Measurements from ENCODE around the gene MBNL1. TPM values are rescaled to one million over a fixed set of nuclear protein-coding genes. Genes with fewer than 3 reads are reported as not detected.
A peak's percentile ranks its signal among the peaks of the same experiment; 100 is the strongest.

Gene MBNL1
- total RNA-seq, 4 donors from 2014 or later: 261 to 429 (median 389) TPM

GRCh38 chr3:152379415-152380042, 110.8 kb downstream of the MBNL1 start:
- Histone ChIP-seq H3K4me3 (no peak overlapping the region), H3K36me3 (peaks cover 0 to 11% (median 0%) of the 10 kb centered on the region in 3 donors), H3K9me3 (no peaks in the 10 kb centered on the region), H3K27me3 (no peaks in the 10 kb centered on the region), H3K4me1 (peaks cover 0 to 45% (median 16%) of the 10 kb centered on the region in 4 donors), H3K27ac (peak overlapping the region in 2 of 4 donors; percentile 5 to 8)
- DNase-seq: no peak
- no peak for TF ChIP-seq POLR2A (IDR thresholded peaks at IDR 0.05)
- TF ChIP-seq CTCF (IDR thresholded peaks at IDR 0.05): no peak

- Histone ChIP-seq H3K4me1 (peaks cover 0 to 45% (median 18%) of the 10 kb centered on the region in 4 donors), H3K4me3 (no peak overlapping the region), H3K27me3 (no peaks in the 10 kb centered on the region), H3K36me3 (peaks cover 0 to 11% (median 0%) of the 10 kb centered on the region in 3 donors), H3K27ac (peak overlapping the region in 3 of 4 donors; percentile 5 to 12 (median 11)), H3K9me3 (no peaks in the 10 kb centered on the region)
- no peak for TF ChIP-seq CTCF (IDR thresholded peaks at IDR 0.05)
- TF ChIP-seq POLR2A (IDR thresholded peaks at IDR 0.05): no peak
- DNase-seq: no peak
Measured at GRCh38 chr3:152380043-152380442, 111.3 kb downstream of the MBNL1 start.

GRCh38 chr3:152381881-152382295, 113.2 kb downstream of the MBNL1 start:
- H3K9me3 ChIP-seq: no peaks in the 10 kb centered on the region
- TF ChIP-seq CTCF (IDR thresholded peaks at IDR 0.05): no peak
- TF ChIP-seq POLR2A (IDR thresholded peaks at IDR 0.05): no peak
- H3K4me3 ChIP-seq: peak overlapping the region in 2 of 4 donors; percentile 7 to 23
- no peak for DNase-seq
- H3K27me3 ChIP-seq: no peaks in the 10 kb centered on the region
- H3K27ac ChIP-seq: peak overlapping the region; percentile 9 to 58 (median 12)
- peaks cover 0 to 36% (median 18%) of the 10 kb centered on the region in 4 donors for H3K4me1 ChIP-seq
- H3K36me3 ChIP-seq: peaks cover 0 to 11% (median 0%) of the 10 kb centered on the region in 3 donors

GRCh38 chr3:152382312-152383135, 113.8 kb downstream of the MBNL1 start:
- H3K4me1 ChIP-seq: peaks cover 0 to 36% (median 18%) of the 10 kb centered on the region in 4 donors
- H3K27me3 ChIP-seq: no peaks in the 10 kb centered on the region
- H3K9me3 ChIP-seq: no peaks in the 10 kb centered on the region
- peak overlapping the region in 2 of 4 donors; percentile 7 to 23 for H3K4me3 ChIP-seq
- TF ChIP-seq POLR2A (IDR thresholded peaks at IDR 0.05) (no peak), CTCF (IDR thresholded peaks at IDR 0.05) (no peak)
- peaks cover 0 to 11% (median 0%) of the 10 kb centered on the region in 3 donors for H3K36me3 ChIP-seq
- peak overlapping the region; percentile 9 to 58 (median 12) for H3K27ac ChIP-seq
- no peak for DNase-seq

GRCh38 chr3:152383136-152383606, 114.4 kb downstream of the MBNL1 start:
- Histone ChIP-seq H3K4me3 (no peak overlapping the region), H3K9me3 (no peaks in the 10 kb centered on the region), H3K27me3 (no peaks in the 10 kb centered on the region), H3K36me3 (peaks cover 0 to 4% (median 0%) of the 10 kb centered on the region in 3 donors), H3K4me1 (peaks cover 0 to 36% (median 18%) of the 10 kb centered on the region in 4 donors), H3K27ac (peak overlapping the region in 3 of 4 donors; percentile 11 to 58 (median 15))
- DNase-seq: no peak
- TF ChIP-seq POLR2A (IDR thresholded peaks at IDR 0.05) (no peak), CTCF (IDR thresholded peaks at IDR 0.05) (no peak)
